Limb (tissue), 2 donors: Measurements from ENCODE around the gene ANXA2.
A peak's percentile ranks its signal among the peaks of the same experiment; 100 is the strongest.

Experiments used
- DNase-seq, 2 donors: peaks; one replicate each; pipeline ENCODE4 v3.0.0-alpha.2; 2016; ENCODE audit errors: extremely low spot score in 2 of 2

The ANXA2 gene

GRCh38 chr15:60370869-60371136 lies 27.0 kb downstream of the ANXA2 start:
- DNase-seq = no peak

GRCh38 chr15:60370105-60370868 lies 27.5 kb downstream of the ANXA2 start:
- no peak for DNase-seq

DNA sequence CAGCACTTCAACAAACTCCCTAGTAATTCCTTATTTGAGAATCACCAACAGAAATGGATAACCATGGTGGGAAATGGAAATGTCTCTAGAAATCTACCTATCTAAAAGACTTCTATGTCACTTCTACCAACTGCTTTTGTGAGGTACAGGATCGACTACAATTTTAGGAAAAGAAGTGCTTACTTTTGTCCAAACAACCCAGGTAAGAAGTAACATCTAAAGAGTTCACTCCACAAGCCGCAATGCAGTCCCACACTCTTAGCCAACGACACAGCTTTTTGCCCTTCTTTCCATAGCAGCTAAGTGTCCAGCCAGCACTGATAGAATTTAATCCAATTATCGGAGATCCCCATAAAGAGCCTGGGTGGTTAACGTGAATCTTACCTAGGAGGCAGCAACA lies 28.1 kb downstream of the ANXA2 start:
- DNase-seq = no peak

DNA sequence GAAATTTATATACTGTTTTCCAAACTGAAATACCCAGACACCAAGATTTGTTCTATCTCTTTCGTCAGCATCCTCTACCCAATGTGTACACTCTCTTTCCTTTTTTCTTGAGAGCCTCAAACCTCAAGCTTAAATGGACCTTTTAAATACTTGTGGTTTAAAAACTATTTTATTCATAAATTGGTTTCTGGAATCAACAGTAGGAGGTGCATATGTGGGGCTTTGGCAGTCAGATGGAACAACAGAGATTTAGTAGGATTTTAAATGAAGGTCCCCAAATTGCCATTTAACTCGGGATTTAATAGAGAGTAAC lies 33.2 kb downstream of the ANXA2 start:
- no peak for DNase-seq

DNA sequence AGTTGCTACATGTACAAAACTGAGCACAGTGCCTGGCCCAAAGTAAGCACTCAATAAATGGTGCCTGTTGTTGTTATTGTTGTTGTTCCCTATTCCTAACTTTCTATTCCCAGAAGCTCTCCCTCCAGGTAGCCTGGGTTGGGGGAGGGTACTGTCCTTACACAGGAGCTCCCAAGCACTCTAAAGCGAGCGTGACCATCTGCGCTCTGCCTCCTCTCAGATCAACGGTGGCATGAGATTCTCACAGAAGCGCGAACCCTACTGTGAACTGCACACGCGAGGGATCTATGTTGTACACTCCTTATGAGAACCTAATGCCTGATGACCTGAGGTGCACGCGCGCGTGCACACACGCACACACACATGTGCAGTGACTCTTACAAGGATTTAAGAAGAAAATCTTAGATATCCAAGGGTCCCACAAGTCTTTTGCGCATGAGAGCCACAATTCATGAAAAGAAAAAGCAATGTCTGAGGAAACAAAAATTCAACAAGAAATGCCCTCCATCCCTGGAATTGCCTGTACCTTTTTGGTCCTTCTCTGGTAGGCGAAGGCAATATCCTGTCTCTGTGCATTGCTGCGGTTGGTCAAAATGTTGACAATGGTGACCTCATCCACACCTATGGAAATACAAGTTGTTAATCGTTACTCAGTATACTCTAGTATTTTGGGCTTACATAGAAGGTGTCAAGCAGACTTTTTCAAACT lies 33.7 kb downstream of the ANXA2 start:
- DNase-seq = no peak

- DNase-seq = no peak
Measured at GRCh38 chr15:60363087-60363549, 34.7 kb downstream of the ANXA2 start.

DNA sequence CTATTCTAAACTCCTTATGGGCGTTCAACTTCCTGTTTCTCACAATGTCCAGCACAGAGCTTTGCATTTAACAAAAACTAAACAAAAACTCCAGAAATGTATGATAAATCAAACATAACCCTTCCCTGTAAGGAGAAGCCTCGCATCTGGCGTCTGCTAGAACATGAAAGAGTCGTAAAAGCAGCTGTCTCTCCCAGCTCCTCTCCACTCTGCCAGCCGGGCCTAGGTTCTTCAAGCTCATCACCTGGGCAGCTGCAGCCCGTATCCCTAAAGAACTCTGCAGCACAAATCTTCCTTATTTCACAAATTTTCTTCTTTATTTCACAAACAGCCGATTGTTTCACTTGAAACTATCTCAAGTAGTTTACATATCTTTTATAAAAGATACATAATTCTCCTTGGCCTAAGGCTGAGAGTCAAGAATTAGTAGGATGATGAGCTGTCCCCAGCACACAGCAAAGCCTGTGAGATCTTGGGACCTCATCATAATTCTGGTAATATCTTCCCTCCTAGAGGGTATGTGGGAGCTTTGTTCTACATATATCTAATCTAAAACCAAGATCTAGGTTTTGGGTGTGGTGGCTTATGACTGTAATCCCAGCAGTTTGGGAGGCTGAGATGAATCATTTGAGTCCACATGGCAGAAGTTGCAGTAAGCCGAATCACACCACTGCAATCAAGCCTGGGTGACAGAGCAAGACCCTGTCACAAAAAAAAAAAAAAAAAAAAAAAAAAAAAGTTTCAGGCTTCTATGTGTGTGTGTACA lies 35.3 kb downstream of the ANXA2 start:
- no peak for DNase-seq

DNA sequence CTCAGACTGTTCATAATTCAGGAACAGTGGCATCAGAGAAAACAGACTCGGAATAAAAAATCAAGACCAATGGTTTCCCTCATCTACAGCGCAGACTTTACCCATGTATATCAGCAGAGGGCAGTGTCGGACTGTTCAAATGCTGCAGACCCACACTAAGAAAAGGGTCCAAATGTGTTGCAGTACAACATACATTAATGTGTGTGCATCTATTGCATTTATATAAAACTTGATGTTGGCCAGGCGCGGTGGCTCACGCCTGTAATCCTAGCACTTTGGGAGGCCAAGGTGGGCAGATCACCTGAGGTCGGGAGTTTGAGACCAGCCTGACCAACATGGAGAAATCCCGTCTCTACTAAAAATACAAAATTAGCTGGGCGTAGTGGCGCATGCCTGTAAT lies 38.0 kb downstream of the ANXA2 start:
- peak; percentile 68 to 73 for DNase-seq

- no peak for DNase-seq
Measured at GRCh38 chr15:60358935-60359682, 38.7 kb downstream of the ANXA2 start.

DNA sequence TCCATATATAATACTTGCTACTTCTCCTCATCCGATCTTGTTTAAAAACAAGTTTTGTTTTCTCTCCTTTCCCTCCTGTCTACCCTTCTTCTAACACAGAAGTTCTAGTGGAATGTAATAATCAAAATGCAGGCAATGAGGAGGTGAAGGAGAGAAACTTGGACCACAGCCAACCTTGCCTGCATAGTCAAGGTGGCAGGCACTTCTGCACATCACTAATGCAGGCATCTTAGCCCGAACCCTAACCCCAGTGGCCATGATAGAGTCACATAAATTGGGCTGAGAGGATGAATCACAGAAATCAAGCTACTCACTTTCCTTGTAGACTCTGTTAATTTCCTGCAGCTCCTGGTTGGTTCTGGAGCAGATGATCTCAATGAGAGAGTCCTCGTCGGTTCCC lies 41.0 kb downstream of the ANXA2 start:
- no peak for DNase-seq

DNA sequence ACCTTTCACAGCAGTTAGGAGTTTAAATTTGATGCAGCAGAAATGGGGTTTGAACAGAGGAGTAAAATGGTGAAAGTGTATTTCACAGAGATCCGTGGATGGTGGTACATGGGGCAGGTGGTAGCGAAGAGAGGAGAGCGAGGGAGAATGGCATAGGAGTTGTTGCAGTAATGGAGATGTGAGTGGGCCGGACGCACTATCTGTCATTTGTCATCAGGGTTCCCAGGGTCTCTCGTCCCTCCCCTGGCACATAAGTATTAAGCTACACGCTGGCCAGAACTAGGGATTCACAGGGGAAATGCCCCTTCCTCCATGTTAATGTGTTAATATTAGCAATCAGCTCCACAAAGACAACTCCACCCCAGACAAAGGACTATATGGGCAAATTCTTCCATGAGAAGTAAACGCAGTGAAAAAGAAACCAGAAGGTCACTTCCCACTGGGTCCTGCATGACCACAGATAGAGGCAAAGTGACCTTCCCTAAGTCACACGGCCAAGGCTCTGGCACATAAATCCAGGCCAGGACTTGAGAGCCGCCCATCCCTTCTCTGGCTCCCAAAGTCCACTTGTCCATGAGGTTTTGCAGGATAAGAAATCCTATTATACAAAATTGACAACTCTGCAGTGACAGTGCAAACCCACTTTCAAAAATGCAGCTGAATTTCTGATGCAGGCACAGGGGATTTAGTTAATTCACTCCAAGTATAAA lies 42.5 kb downstream of the ANXA2 start:
- no peak for DNase-seq

- no peak for DNase-seq
Measured at GRCh38 chr15:60353245-60353920, 44.4 kb downstream of the ANXA2 start.

DNA sequence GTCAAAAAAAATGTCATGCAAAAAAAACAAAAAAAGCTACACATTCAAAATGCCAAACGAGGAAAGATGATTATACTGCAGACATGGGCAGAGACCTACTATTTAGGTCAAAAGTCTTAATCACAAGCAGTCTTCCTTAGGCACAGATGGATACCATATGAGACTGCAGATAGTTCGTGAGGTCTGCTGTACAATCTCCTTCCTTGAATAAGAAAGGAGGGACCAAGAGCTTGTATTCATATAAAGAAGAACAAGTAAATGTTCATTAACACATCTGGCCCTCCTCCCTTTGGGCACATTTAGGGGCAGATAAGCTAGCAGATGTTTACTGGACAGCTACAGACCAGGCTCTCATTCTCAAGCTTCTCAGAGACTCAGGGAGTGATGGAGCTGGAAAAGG lies 45.3 kb downstream of the ANXA2 start:
- DNase-seq = no peak

- DNase-seq = no peak
Measured at GRCh38 chr15:60351066-60351465, 46.7 kb downstream of the ANXA2 start.

DNA sequence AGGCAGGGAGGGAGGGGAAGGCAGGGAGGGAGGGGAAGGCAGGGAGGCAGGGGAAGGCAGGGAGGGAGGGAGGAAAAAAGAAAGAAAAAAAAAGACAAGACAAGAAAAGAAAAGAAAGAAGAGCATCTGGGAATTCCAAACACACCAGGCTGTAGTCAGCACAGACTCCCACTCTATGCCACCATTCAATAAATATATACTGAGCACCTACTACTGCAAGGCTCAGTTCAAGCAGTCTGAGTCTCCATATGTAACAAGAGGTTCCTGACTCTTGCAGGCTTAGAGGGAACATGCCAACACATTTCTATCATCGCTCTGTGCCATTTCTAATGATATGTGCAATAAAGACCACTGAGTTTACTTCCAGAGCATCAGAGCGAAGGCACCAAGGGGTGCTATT lies 47.7 kb downstream of the ANXA2 start:
- DNase-seq = no peak

DNA sequence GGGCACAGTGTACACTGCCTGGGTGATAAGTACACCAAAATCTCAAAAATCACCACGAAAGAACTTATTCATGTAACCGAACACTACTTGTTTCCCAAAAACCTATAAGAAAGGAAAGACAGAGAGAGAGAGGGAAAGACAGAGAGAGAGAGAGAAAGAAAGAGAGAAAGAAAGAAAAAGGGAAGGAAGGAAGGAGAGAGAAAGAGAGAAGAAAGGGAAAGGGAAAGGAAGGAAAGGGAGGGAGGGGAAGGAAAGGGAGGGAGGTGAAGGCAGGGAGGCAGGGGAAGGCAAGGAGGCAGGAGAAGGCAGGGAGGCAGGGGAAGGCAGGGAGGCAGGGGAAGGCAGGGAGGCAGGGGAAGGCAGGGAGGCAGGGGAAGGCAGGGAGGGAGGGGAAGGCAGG lies 48.2 kb downstream of the ANXA2 start:
- DNase-seq = no peak

- no peak for DNase-seq
Measured at GRCh38 chr15:60347480-60348049, 50.2 kb downstream of the ANXA2 start.

DNA sequence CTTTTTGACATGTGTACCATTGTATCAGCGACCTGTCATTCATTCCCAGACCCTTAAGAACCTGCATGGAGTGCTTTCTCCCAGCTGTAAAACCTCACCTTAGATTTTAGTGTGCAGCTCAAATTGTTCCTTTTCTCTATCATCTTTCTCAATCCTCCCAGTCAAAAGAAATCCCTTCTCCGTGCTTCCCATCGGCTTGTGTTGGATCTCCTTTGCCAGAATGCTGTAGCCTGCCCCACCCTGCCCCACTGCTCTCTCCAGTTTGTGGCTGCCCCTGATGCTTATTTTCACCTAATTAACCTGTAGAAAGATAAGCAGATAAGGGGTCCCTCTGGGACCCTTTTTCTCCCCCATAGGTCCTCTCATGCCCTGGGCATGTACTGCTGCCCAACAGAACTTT lies 51.1 kb downstream of the ANXA2 start:
- DNase-seq = no peak

DNA sequence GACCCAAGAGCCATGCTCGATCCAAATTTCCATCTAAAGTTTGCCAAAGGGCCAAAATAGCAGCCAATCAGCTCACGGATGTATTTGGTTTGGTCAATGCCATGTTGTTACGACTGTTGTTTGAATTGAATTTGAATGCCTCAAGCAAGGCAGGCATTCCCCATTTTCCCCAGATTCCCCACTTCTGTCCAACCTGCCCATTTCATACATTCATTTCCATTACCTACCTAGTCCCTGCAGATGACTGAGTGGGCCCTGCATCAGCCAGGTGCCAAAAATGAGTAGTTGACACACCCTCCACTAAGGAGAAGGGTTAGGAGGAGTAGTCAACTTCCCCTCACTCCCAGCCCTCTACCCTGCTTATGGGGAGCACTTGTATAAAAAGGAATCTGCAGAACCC lies 51.7 kb downstream of the ANXA2 start:
- no peak for DNase-seq

GRCh38 chr15:60345598-60345997 lies 52.2 kb downstream of the ANXA2 start:
- no peak for DNase-seq

DNA sequence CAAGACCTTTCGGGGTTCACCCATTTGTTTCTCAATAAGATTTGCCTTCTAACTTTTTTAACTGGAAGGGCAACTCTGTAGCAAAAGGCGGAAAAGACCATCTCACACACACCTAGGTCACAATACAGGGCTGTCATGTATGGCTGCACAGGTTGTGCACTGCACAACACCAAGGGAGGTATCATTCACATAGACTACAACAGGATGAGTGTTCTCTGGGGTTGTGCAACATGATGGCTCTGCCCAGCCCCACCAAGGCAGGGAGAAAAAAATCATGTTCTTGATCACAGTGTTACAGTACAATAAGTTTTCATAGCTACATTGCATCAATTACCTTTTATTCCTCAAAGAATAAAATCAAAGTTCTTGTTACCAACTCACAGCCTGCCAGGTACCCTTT lies 52.8 kb downstream of the ANXA2 start:
- DNase-seq = no peak
